Activated CD4-positive, alpha-beta T cell treated with anti-CD3 and anti-CD28 coated beads, Interleukin-2, amount 50 U/mL, for 48 hours (primary cell): ENCODE data around the gene CDH4.

ENCODE experiments used
- DNase-seq, 2 experiments: peaks; one replicate each; pipeline ENCODE4 v3.0.0-alpha.2; 2020

The CDH4 gene

DNA sequence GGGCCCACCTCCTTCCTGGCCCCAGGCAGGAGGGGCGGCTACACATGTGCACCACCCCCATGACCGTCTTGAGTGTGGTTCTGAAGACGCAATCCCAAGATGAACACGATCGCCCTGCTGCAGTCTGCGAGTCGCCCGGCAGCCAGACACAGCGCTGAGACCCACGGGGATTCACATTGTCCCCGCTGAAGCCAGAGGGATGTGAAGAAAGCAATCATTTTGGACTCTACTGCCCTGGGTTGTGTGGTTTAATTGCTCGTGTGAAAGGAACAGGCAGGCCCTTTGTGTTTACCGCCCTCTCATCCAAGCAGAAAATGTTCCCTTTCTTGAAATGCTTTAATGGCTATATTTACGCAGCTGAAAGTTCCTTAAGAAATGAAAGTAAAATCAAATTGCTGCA is 534.2 kb downstream of the CDH4 start:
- no peak for DNase-seq

DNA sequence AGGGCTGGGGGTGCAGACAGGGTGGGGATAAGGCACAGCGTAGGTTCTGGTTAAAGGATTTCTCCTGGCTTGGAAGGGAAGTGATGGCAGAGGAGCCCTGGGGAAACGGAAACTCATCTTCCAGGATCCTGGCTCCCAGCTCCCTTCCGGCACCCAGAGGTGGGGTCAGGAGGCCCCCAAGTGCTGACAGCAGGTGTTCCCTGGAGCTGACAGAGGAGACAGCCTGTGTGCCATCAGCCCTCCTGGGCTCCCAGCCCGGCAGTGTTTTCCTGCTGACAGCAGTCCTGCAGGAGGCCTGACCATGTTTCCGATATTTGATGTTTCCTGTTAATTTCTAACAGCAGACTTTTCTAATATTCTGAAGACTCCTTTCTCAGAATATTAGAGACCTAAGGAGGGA is 536.3 kb downstream of the CDH4 start:
- DNase-seq, result no peak

DNA sequence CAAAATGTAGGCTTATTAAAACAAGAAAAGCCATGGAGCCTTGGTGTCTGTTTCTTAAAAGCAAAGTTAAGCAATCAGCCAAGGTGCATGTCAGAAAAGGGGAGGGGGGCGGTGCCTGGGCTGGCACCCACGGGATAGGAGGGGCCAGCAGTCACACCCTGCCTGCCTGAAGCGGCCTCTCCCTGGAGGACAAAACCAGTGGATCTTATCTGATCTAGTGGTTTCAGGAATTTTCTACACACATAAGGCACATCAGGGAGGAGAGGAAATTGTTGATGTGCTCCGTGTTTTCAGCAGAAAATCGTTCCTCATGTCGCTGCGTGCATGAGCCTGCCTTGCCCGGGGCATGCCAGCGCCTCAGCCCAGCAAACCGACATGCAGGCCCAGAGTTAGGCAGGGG is 537.3 kb downstream of the CDH4 start:
- no peak for DNase-seq

DNA sequence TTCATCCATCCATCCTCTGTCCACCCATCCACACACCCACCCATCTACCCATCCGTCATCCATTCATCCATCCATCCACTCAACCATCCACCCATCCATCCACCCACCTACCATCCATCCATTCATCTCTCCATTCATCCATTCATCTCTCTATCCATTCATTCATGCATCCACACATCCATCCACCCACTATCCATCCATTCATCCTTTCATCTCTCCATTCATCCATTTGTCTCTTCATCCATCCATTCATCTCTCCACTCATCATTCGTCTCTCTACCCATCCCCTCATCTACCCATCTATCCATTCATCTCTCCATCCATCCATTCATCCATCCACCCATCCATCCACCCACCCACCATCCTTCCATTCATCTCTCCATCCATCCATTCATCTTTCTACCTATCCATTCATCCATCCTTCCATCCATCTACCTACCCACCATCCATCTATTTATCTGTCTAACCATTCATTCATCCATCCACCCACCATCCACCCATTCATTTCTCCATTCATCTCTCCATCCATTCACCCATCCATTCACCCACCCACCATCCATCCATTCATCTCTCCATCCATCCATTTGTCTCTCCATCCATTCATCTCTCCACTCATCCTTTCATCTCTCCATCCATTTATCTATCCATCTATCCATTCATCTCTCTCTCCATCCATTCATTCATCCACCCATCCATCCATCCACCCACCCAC is 538.2 kb downstream of the CDH4 start:
- DNase-seq, result no peak

DNA sequence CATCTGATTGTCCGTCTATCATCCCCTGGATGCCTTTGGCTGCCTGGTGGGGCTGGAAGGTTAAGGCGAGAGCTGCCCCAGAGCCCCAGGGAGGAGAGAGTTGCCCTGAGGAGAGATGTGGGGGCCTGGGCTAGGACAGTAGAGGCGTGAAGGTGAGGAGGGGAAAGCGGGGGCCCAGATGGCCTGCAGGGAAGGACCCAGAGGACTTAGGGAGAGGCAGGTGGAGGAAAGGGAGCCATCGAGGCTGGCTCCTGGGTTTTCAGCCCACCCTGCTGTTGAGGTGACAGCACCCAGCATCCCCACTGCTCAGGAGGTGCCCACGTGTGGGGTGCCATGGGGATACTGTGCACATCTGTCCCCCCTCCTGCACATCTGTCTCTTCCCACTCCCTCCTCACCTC is 539.9 kb downstream of the CDH4 start:
- DNase-seq, result no peak

DNA sequence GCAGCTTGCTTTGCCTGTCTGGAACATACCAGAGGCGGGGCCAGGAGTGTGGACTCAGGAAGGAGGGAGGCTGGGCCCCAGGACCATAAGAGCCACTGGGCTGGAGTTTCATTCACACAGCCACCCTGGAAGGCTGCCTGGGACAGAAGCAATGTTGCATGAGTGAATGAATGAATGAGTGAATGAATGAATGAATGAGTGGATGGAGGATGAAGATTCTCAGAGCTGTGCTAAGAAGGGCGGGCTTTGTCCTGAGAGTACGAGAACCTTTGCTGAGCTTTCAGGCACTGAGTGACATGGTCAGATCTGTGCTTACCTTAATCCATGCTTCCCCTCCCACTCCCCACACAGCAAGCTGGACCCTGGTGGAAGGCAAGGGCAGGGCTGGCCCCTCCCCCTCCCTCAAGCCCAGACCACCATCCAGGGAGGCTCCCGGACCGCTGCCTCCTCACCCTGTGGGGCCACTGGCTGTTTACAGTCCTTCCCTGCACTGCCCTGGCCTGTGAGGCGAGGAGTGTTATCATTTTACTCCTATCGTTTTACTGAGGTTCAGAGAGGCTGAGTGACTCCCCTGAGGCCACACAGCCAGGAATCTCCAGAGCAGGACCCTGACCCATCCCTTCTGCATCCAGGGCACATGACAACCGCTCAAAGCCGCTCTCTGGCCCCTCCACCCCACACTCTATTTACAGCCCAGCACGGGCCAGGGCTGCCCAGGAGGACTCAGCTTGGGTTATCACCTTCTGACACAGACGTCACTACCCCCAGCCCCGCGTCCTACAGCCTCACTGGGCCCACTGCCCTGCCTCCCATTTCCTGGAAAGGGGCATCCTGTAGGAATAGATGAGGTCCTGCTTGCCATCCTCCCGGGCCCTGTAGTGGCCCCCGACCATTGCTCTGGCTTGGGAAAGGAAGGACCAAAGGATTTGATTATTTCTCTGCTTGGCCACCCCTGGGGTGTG is 543.9 kb downstream of the CDH4 start:
- no peak for DNase-seq

DNA sequence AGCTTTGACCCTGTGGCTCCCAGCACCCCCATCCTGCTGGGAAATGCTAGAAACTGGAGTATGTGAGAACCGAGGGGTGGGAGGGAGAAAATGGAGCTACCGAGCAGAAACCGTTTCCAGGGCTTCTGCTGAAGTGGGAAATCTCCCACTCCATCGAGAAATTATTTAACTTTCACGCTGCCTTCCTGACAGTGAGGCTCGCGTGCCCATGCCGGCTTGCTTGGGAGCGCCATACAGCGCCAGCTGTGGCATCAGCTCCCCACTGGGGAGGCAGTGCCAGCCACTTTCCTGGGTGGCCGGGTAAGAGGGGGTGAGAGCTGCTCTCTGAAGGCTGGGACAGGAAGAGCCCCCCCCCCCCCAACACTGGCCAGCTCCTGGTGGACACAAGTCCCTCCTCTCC is 544.7 kb downstream of the CDH4 start:
- no peak for DNase-seq

DNA sequence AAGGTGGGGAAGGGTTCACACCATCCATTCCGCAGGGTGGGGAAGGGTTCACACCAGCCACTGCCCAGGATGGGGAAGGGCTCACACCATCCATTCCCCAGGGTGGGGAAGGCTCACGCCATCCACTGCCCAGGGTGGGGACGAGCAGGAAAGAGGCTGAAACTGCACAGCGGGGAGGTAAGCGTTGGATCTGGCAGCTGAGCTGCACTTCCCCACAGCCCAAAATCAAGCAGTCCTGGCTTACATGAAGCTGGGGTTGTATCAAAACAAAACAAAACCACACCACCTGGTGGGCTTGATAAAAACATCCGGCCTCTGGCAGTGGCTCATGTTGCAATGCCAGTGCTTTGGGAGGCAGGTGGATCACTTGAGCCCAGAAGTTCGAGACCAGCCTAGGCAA is 545.1 kb downstream of the CDH4 start:
- DNase-seq, result no peak

DNA sequence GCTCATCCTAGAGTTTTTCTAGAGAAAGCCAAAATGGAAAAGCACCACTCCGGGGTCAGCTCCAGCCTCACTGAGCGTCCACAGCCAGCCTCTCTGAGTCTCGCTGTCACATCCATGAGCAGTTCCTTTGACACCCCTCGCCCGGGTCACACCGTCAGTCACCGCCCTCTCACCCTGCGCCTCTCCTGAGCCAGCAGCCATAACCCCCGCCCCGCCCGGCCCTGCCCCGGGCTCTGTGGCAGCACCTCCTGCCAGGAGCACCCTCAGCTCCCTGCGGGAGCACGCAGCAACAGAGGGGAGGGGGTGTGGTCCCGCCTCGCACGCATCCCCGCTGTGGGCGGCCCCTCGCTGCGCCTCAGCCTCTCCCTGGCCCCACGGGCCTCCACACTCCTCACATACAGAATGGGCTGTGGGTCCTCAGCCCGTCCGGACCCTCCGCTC is 545.9 kb downstream of the CDH4 start:
- DNase-seq, result no peak

DNA sequence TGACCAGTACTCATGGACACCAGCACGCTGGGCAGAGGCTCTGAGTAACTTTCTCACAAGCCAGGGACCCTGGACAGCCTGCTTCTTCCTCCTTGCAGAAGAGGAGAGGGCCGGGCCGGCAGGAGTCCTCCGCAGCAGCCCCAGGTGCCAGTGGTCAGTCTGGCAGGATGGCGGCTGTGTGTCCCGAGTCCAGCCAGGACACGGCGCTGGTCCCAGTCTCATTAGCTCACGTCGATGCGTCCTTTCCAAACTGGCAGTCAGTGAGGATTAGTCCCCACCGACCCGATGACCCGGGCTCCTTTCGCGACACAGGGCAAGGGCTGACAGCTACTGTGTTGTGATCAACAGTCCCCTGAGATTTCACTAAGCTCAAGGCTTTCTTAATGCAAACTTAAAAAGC is 546.6 kb downstream of the CDH4 start:
- DNase-seq, result no peak

DNA sequence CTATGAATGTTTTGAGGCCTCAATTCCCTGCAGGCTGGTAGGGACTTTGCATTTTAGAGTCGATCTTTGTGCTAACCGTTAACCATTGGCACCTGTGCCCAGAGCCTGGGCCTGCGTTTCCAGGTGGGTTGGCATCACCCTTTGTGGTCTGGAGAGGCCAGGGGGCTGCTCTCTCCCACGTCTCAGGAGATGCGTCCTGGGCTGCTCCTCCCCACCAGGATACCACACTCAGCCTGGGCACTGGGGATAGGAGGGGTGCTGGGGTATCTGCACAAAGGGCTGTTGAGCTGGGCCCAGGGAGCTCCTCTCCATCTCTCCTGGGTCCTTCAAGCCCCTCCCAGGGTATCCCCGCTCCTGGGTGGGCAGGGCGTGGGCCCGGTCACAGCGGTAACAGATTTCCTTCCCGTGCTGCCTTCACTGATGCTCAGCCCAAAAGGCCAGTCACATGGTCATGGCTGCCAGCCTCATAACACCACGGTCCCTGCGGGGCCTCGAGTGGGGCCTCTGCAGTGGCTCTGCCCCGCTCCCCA is 547.4 kb downstream of the CDH4 start:
- no peak for DNase-seq

DNA sequence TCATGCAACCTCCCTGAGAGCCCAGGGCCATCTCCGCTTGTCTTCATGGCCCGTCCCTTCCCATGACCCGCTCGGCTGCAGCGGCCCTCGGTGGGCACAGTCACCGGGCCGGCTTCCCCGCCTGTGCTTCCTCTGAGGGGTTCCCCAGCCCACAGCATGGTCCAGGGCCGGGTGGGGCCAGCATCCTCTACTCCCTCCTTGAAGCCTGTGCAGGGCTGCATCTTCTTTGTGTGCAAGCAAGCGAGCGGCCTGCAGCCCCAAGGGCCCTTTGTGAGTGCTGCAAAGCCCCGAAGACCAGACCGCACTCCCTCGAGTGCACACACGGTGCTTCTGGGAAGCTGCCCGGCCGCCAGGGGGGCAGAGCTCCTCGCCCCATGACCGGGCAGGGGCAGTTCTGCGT is 547.9 kb downstream of the CDH4 start:
- no peak for DNase-seq

DNA sequence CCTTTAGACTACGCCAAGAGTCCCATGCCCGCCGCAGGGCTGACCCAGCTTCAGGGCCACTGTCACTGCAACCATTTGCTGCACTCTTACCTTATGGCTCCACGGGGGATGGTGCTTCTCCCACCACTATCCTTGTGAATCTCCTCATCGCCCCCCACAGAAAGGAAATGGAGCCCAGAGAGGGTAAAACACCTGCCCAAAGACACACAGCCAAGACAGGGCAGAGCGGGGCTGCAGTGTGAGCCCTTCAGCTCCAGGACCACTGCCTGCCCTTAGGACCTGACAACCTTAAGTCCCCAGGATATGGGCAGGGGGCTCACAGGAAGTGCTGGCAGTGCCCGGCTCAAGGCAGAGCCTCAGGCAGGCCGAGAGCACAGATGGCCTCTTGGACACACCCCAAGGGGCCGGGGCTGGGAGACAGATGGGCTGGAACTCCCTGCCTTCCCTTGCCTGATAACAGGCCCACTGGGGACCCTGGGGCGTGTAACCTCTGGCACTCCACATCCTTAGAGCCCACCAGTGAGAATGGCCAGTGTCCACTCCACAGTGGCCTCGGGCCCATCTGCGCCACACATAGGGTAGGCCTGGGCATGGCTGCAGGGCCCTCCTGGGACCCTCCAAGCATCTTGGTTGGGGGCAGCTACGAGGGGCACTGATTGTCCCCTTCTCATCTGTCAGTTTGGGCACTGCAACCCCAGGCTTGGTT is 548.5 kb downstream of the CDH4 start:
- no peak for DNase-seq

DNA sequence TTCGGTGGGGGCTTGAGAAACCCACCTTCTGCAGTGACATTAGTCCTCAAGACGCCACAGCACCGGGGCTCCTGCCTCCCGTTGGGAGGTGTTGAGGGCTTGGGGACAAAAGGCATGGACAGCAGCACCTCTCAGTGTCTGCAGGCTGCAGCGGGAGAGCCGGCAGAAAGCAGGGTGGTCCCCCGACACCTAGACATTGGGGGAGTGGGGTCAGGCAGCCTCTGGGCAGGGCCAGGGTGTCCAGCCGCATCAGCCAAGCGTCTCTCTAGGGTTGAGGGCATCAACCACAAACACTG is 549.0 kb downstream of the CDH4 start:
- DNase-seq, result no peak

DNA sequence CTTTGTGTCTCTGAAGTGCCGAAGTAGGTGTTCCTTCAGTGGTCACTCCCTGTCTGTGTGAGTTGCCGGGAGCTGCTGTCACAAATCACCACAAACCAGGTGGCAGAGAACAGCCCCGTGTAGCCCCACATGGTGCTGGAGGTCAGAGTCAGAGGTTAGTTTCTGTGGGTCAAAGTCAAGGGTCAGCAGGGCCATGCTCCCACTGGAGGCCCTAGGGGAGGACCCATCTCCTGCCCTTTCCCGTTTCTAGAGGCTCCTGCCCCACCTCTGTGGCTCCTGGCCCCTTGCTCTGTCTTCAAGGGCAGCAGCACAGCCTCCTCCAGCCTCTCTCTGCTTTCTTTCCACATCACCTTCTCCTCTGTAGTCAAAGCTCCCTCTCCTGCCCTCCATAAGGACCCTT is 549.4 kb downstream of the CDH4 start:
- no peak for DNase-seq

DNA sequence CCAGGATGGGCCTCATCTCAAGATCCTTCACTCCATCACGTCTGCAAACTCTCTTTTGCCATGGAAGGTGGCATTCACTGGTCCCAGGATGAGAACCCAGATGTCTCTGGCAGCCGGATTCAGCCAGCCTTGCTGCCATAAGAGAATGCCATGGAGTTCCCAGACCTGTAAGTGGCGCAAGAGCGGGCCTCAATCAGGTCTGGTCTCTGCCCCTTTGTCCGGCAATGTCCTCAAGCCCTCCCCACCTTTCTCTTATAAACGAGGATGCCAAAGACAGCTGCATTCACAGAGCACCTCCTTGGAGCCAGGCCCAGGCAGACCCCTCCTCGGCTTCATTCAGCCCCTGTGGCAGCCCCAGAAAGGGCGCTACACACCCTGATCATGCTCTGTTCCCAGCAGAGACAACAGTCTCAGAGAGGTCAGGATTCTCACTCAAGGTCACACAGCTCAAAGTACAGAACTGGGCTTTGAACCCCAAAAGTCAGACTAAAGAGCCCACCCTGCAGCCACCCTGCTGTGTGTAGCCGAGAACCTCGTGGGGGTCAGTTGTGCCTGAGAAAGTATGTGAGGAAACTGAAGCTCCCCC is 549.9 kb downstream of the CDH4 start:
- DNase-seq, result no peak

DNA sequence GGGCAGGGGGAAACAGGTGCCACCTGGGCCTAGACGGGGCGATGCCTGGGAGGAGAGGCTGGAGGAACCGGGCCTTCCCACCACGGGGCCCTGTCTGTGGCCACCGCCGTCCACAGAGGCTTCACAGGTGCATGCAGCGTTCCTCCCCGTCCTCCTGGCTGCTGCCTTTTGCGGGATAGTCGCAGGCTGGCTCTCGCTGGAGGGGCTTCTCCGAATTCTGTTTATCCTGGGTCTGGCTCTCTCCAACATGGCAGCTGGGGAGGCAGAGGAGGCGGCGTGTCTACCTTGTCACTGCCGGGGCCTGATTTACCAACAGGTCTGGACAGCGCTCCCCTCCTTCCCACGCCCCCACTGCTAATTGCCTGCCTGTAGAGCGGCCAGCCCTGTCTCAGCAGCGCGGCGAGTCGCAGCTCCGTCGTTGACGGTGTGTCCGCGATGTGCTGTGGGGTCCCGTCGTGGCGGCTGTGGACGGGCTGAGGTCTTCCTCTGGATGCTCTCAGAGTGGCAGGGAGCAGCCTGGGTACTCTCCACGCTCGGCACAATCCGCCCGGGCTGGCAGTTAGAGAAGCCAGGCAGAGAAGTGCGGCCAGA is 550.8 kb downstream of the CDH4 start:
- DNase-seq, result no peak

DNA sequence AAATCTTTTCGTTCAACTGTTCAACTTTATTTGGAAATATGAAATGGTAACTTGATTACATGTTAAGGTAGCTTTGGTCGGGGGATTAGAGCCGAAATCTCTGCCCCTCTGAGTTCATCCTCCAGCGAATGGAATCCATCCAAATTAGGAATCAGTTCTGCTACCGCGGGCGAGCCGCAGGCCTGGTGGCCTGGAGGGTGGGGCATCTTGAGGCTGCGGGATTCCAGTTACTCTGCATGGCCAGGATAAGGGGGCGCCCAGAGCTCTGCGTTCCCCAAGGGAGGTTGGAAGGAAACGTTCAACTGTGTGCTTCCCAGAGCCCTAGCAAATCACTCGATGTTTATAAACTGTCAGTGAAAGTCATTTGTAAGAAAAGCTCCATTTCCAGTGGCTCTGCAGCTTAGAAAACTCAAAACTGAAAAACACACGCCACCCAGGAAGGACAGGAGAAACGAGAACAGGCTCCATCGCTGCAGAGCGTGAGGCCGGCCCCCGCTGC is 551.4 kb downstream of the CDH4 start:
- DNase-seq, result no peak

DNA sequence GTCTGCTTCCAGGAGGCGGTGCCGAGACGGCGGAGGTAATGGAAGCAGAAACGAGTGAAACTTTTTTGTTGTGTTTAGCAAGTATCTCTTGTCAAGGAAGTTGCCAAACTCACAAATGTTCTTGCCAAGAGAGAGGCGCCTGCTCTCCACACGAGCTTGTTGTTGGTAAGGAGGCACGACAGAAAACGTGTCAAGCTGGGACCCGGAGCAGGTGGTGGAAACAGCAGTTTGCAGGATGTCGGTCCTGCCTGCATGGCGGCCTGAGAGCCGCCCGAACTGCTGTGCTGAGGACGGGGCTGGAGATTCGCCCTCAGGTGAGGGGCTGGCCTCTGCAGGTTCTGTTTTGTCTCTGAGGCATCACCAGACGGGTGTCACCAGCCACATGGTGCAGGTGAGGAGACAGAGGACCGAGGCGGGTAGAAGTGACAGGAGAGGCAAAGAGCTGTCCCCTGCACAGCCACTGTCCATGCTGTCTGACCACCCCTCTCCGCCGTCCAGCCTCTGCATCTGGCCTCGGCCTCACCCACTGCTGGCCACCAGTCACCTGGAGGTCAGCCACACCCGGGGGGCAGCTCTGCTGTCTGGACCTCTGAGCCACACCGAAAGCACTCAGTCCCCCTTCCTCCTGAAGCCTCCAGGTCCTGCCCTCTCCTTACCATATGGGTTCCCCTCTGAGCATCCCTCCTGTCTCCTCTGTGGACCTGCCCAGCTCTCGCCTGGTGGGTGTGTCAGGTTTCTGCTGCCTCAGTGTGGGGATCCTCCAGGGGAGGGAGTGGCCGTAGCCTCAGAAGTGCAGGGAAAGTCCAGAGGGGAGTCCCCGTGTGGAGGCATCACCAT is 552.1 kb downstream of the CDH4 start:
- no peak for DNase-seq

DNA sequence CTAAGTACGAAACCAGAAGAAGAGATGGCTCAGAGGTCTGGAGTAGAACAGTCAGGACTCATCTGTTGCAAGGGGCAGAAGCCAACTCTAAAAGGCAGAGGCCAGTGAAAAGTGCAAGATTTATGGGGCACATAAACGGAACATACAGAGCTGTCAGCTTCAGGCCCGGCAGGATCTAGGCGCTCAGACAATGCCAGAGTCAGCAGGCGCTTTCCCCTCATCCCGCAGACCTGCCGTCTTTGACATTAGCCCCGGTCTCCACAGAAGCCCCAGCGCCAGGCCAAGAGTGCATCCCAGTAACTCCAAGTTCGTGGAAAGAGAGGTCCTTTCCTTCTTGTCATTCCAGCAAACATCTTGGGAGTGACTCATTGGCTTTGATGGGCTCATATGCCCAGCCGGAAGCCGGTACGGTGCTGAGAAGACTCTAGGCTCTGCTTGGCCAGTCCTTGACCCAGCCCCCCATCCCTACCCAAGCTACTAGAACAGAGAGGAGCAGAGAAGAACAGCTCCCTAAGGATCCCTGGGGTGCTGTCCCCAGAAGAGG is 552.8 kb downstream of the CDH4 start:
- no peak for DNase-seq

DNA sequence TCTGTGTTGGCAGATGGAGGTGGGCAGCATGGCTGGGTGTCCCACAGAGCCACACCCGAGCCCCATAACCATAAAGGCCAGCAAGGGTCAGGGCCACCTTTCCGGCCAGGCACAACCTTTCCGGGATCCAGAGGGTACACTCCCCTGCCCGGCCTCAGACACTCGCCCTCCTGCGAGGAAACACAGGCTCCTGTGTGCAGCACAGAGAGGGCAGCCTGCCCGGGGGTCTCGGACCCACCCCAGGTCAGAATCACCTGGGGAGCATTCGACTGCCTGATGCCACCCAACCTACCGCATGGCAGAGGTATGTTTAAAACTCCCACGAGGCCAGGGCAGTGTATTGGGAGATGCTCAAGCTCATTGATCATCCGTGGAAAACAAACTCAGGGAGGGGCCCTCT is 553.3 kb downstream of the CDH4 start:
- DNase-seq, result no peak
